HCT116 (cell line): ENCODE measurements around the gene SORCS2. TPM values are rescaled to one million over a fixed set of nuclear protein-coding genes. Genes with fewer than 3 reads are reported as not detected.

Experiments used
- ATAC-seq: fragments of 200-7000 bp; cut with Tn5 transposase; 2 replicates; pipeline ENCODE4 v1.9.1; 2020; ENCODE audit warnings: mild to moderate bottlenecking, moderate library complexity
- BruUV-seq: library from RNA; stranded (reverse); fragments of 400-500 nt; replicated peaks from 2 replicates; lab custom pipeline; 2021; lab: Mats Ljungman, UMichigan
- CTCF ChIA-PET: fragments of 300-600 bp; sonication (Branson Sonifier 250); formaldehyde crosslinking; loops from one replicate; lab custom pipeline; 2021; ENCODE audit warnings: antibody characterized with exemption; lab: Charles Lee
- POLR2A ChIA-PET: fragments of 300-600, 350-600 bp; sonication (Branson Sonifier 250); formaldehyde crosslinking; loops from one replicate; lab custom pipeline; 2021; ENCODE audit warnings: antibody characterized with exemption; lab: Charles Lee
- RAD21 ChIA-PET, 2 experiments: fragments of 300-600 bp; sonication (Branson Sonifier 250); formaldehyde crosslinking; loops; one replicate each; lab custom pipeline; 2023; ENCODE audit warnings: low total read pairs in 2 of 2; ENCODE audit not compliant: uncharacterized antibody in 2 of 2, unreplicated experiment in 2 of 2, low non-redundant PET in 1 of 2; lab: Charles Lee
- DNase-seq: peaks from one replicate; pipeline ENCODE4 v3.0.0-alpha.2; 2010; ENCODE audit warnings: low read depth, low spot score
- H2AFZ ChIP-seq: fragments of 200-600 bp; shearing (Covaris generic), sonication (generic); 2 replicates; pipeline ENCODE4 v1.6.1; 2017; ENCODE audit warnings: low read depth, mixed run types, mixed read lengths, antibody characterized with exemption, low read length; ENCODE audit not compliant: poor library complexity, severe bottlenecking
- H3K27ac ChIP-seq: 2 replicates; pipeline ENCODE4 v1.5.1; 2012; ENCODE audit warnings: low read depth, low read length
- H3K27me3 ChIP-seq: fragments of 200-600 bp; sonication (generic); 2 replicates; pipeline ENCODE4 v1.6.1; 2016; ENCODE audit warnings: mixed run types, low read length, mixed read lengths; ENCODE audit not compliant: insufficient read depth
- H3K36me3 ChIP-seq, 2 experiments: fragments of 200-500 bp in 1 of 2; fragments of 200-600 bp in 1 of 2; sonication (Bioruptor generic) in 1 of 2; sonication (generic) in 1 of 2; 2 replicates each; pipeline versions ENCODE4 v1.5.1 to v1.6.1; 2014 to 2016; ENCODE audit warnings: low read length in 2 of 2, inconsistent platforms in 1 of 2, mixed read lengths in 1 of 2, mixed run types in 1 of 2; ENCODE audit not compliant: insufficient read depth in 2 of 2, control insufficient read depth in 1 of 2
- H3K4me1 ChIP-seq, 2 experiments: fragments of 200-600 bp in 1 of 2; sonication (generic) in 1 of 2; 2 replicates each; pipeline versions ENCODE4 v1.5.1 to v1.6.1; 2012 to 2017; ENCODE audit warnings: low read length in 2 of 2, inconsistent platforms in 1 of 2, mild to moderate bottlenecking in 1 of 2, mixed read lengths in 1 of 2, mixed run types in 1 of 2, moderate library complexity in 1 of 2; ENCODE audit not compliant: insufficient read depth in 2 of 2, control insufficient read depth in 1 of 2
- H3K4me2 ChIP-seq: fragments of 200-600 bp; sonication (generic); 2 replicates; pipeline ENCODE4 v1.6.1; 2017; ENCODE audit warnings: mixed run types, low read length, mixed read lengths
- H3K4me3 ChIP-seq, 2 experiments: fragments of 200-600 bp in 1 of 2; sonication (generic) in 1 of 2; replicated peaks in 1 of 2; 2 replicates each; pipeline ENCODE4 v1.5.1; 2011 to 2016; ENCODE audit warnings: low read length in 2 of 2, control low read depth in 1 of 2, low read depth in 1 of 2, mild to moderate bottlenecking in 1 of 2, mixed read lengths in 1 of 2, mixed run types in 1 of 2
- H3K79me2 ChIP-seq: fragments of 200-600 bp; sonication (generic); 2 replicates; pipeline ENCODE4 v1.6.1; 2017; ENCODE audit warnings: mild to moderate bottlenecking, mixed run types, low read length, moderate library complexity, mixed read lengths; ENCODE audit not compliant: insufficient read depth
- H3K9ac ChIP-seq: fragments of 200-600 bp; sonication (generic); 2 replicates; pipeline ENCODE4 v1.6.1; 2016; ENCODE audit warnings: low read length, mixed read lengths
- H3K9me2 ChIP-seq: fragments of 200-600 bp; sonication (generic), shearing (Covaris generic); 2 replicates; pipeline ENCODE4 v1.6.1; 2017; ENCODE audit warnings: mixed run types, mild to moderate bottlenecking, moderate library complexity; ENCODE audit not compliant: insufficient read depth
- H3K9me3 ChIP-seq, 2 experiments: fragments of 200-500 bp in 1 of 2; fragments of 200-600 bp in 1 of 2; sonication (Bioruptor generic) in 1 of 2; sonication (generic) in 1 of 2; 2 replicates each; pipeline ENCODE4 v1.6.1; 2014 to 2017; ENCODE audit warnings: low read length in 2 of 2, mixed read lengths in 2 of 2, inconsistent platforms in 1 of 2, low read depth in 1 of 2, mild to moderate bottlenecking in 1 of 2, mixed run types in 1 of 2, moderate library complexity in 1 of 2; ENCODE audit not compliant: control insufficient read depth in 1 of 2, insufficient read depth in 1 of 2
- H4K20me1 ChIP-seq: fragments of 200-600 bp; sonication (generic), shearing (Covaris generic); 2 replicates; pipeline ENCODE4 v1.6.1; 2017; ENCODE audit warnings: mixed run types, mild to moderate bottlenecking, moderate library complexity; ENCODE audit not compliant: insufficient read depth
- ATF3 ChIP-seq: IDR thresholded peaks from 2 replicates; pipeline ENCODE4 v1.6.1; 2012
- CBX3 ChIP-seq: IDR thresholded peaks from 2 replicates; pipeline ENCODE4 v1.6.1; 2012; ENCODE audit warnings: low read depth
- EGR1 ChIP-seq: IDR thresholded peaks from 2 replicates; pipeline ENCODE4 v1.6.1; 2012; ENCODE audit warnings: low read depth
- ELF1 ChIP-seq: IDR thresholded peaks from 2 replicates; pipeline ENCODE4 v1.6.1; 2012; ENCODE audit warnings: low read depth, borderline replicate concordance
- EZH2 ChIP-seq: fragments of 200-600 bp; sonication (generic); IDR thresholded peaks from 2 replicates; pipeline ENCODE4 v1.6.1; 2017; ENCODE audit warnings: antibody characterized with exemption, mixed run types
- FOSL1 ChIP-seq: IDR thresholded peaks from 2 replicates; pipeline ENCODE4 v1.6.1; 2012; ENCODE audit warnings: low read depth
- POLR2A ChIP-seq: IDR thresholded peaks from 2 replicates; pipeline ENCODE4 v1.7.0; 2011; ENCODE audit warnings: borderline replicate concordance; ENCODE audit not compliant: insufficient read depth, insufficient read length; ENCODE audit errors: extremely low read depth
- RAD21 ChIP-seq: IDR thresholded peaks from 2 replicates; pipeline ENCODE4 v1.6.1; 2012; ENCODE audit warnings: low read depth, mild to moderate bottlenecking
- SIN3A ChIP-seq: IDR thresholded peaks from 2 replicates; pipeline ENCODE4 v1.6.1; 2012; ENCODE audit warnings: low read depth
- TCF7L2 ChIP-seq: IDR thresholded peaks from 2 replicates; pipeline ENCODE4 v1.7.0; 2011; ENCODE audit warnings: borderline replicate concordance, inconsistent platforms; ENCODE audit not compliant: insufficient read depth, insufficient read length; ENCODE audit errors: extremely low read depth
- YY1 ChIP-seq: IDR thresholded peaks from 2 replicates; pipeline ENCODE4 v1.6.1; 2011; ENCODE audit warnings: low read length, low read depth, moderate library complexity, mild to moderate bottlenecking; ENCODE audit not compliant: insufficient replicate concordance; ENCODE audit errors: extremely low read depth
- ZFX ChIP-seq: fragments of 450-650 bp; IDR thresholded peaks from 2 replicates; pipeline ENCODE4 v1.6.1; 2017
- intact Hi-C: fragments of 100-400 bp; cut with micrococcal nuclease; formaldehyde crosslinking; loops from 2 replicates; pipeline ENCODE4 v1.10.0; 2022
- total RNA-seq: library from RNA; stranded (reverse); gene quantifications from one replicate; pipeline ENCODE4 v1.2.1, GENCODE V29; 2021; ENCODE audit not compliant: unreplicated experiment
- TF ChIP-seq, protein P1 (sequence below): IDR thresholded peaks from 2 replicates; pipeline ENCODE4 v1.6.1; 2012
- TF ChIP-seq, protein P2 (sequence below): IDR thresholded peaks from 2 replicates; pipeline ENCODE4 v1.6.1; 2011; ENCODE audit warnings: mild to moderate bottlenecking, low read length, moderate library complexity; ENCODE audit not compliant: insufficient replicate concordance; ENCODE audit errors: extremely low read depth

The SORCS2 gene
- total RNA-seq, 1 experiment from 2014 or later: 0.37 TPM

- intact Hi-C loops: no loop called here
- no peaks in the 10 kb centered on the region for H3K9me3 ChIP-seq
- TF ChIP-seq ZFX: no peak
- TF ChIP-seq YY1: no peak
- TF ChIP-seq CBX3: no peak
- TF ChIP-seq ATF3: no peak
- no peak for TF ChIP-seq POLR2A
- no peak for TF ChIP-seq RAD21
- POLR2A ChIA-PET: no interaction called here
- ATAC-seq (no peak), DNase-seq (no peak)
- no peaks in the 10 kb centered on the region for H4K20me1 ChIP-seq
- H3K4me1 ChIP-seq: no peaks in the 10 kb centered on the region; a peak in 1 of 4 replicates
- peaks cover 17% of the 10 kb centered on the region; the same call in 1 of the 2 replicates for H3K27me3 ChIP-seq
- no peak overlapping the region for H3K9ac ChIP-seq
- RAD21 ChIA-PET: interaction anchor here in 1 of 2 experiments (0.9 kb wide), 1 partner anchor 611 kb away, joined by 3 read pairs; no protein-coding TSS in a partner anchor
- no peak overlapping the region for H3K4me3 ChIP-seq
- no peaks in the 10 kb centered on the region for H3K36me3 ChIP-seq
- H3K27ac ChIP-seq: no peak overlapping the region
- no peak overlapping the region for H3K4me2 ChIP-seq
- CTCF ChIA-PET: interaction anchor here (1.0 to 2.0 kb wide), 6 partner anchors 16 to 145 kb away, joined by 3 to 14 read pairs (median 5); no protein-coding TSS in a partner anchor
- no peak overlapping the region for H2AFZ ChIP-seq
- H3K79me2 ChIP-seq: no peaks in the 10 kb centered on the region
- H3K9me2 ChIP-seq: no peaks in the 10 kb centered on the region
- no TSS peak for BruUV-seq
These were observed 1.4 kb upstream of the SORCS2 start for GRCh38 chr4:7190691-7191545.

DNA sequence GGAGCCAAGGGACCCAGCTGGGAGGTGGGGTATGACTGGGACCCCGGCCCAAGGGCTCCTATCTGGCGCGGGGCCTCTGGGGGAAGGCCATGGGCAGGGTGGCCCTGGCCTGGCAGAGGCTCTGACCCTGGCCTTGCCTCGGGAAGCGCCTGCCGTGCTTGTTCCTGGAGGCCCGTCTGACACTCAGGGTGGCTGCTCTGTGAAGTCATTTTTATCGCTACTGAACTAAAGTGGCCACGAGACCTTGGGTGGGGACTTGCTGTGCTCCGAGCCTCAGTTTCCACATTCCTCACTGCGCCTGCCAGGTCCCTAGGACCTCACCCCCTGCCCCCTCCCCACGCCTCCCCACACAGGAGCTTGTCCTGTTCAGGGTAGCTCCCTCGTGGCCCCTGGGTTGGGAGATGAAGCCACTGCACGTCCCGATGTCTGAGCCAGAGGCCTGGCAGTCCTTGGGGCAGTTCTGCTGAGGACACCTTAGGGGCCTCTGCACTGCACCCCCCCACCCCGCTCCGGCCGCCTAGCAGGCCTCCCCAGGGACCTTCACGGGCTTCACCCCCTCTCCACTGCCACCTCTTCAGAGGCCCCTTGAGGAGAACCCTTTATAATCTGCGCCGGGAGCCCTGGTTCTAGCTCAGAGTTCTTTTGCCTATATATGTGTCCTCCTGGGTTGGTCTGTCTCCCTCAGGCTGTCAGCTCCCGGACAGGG is 639 bp upstream of the SORCS2 start:
- peak overlapping the region; percentile 29 for H2AFZ ChIP-seq
- no peak for TF ChIP-seq ELF1
- TF ChIP-seq EGR1: no peak
- no peak for TF ChIP-seq ATF3
- TF ChIP-seq YY1: no peak
- no peak for TF ChIP-seq POLR2A
- TF ChIP-seq SIN3A: no peak
- no peak for TF ChIP-seq TCF7L2
- TF ChIP-seq RAD21: no peak
- TF ChIP-seq FOSL1: no peak
- TF ChIP-seq, protein P1, sequence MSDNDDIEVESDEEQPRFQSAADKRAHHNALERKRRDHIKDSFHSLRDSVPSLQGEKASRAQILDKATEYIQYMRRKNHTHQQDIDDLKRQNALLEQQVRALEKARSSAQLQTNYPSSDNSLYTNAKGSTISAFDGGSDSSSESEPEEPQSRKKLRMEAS: no peak
- TF ChIP-seq, protein P2, sequence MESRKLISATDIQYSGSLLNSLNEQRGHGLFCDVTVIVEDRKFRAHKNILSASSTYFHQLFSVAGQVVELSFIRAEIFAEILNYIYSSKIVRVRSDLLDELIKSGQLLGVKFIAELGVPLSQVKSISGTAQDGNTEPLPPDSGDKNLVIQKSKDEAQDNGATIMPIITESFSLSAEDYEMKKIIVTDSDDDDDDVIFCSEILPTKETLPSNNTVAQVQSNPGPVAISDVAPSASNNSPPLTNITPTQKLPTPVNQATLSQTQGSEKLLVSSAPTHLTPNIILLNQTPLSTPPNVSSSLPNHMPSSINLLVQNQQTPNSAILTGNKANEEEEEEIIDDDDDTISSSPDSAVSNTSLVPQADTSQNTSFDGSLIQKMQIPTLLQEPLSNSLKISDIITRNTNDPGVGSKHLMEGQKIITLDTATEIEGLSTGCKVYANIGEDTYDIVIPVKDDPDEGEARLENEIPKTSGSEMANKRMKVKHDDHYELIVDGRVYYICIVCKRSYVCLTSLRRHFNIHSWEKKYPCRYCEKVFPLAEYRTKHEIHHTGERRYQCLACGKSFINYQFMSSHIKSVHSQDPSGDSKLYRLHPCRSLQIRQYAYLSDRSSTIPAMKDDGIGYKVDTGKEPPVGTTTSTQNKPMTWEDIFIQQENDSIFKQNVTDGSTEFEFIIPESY: no peak
- TF ChIP-seq EZH2: no peak

More for the DNA sequence above, 639 bp upstream of the SORCS2 start:
- no TSS peak for BruUV-seq
- intact Hi-C loops: loop anchor here (1.0 to 2.0 kb wide), 2 partner anchors 105 to 271 kb away; no protein-coding TSS in a partner anchor
- ChIA-PET RAD21 (interaction anchor here in 1 of 2 experiments (0.9 kb wide), 1 partner anchor 610 kb away, joined by 3 read pairs; no protein-coding TSS in a partner anchor), CTCF (interaction anchor here (0.7 to 2.0 kb wide), 7 partner anchors 15 to 512 kb away, joined by 3 to 14 read pairs (median 5); no protein-coding TSS in a partner anchor), POLR2A (no interaction called here)
- Histone ChIP-seq H3K9me2 (no peaks in the 10 kb centered on the region), H3K79me2 (no peaks in the 10 kb centered on the region), H3K4me1 (no peaks in the 10 kb centered on the region; a peak in 1 of 4 replicates), H3K9ac (no peak overlapping the region), H3K9me3 (no peaks in the 10 kb centered on the region), H3K27me3 (peaks cover 22% of the 10 kb centered on the region; the same call in 1 of the 2 replicates), H3K27ac (no peak overlapping the region), H3K4me2 (peak overlapping the region; percentile 50), H4K20me1 (no peaks in the 10 kb centered on the region), H3K36me3 (no peaks in the 10 kb centered on the region), H3K4me3 (no peak overlapping the region)
- DNase-seq (no peak), ATAC-seq (peak; percentile 31)
